ENCODE results near the gene RIBC2.
"Not testable (repeated sequence)": the region's sequence is repeated elsewhere in the genome, so short reads cannot be mapped to it uniquely, and the experiment has no call there.

Gene RIBC2

GRCh38 chr22:45424241-45424731 is 10.8 kb downstream of the RIBC2 start:
- DNase-seq (ENCODE audit: low read depth, low spot score) = no peak

GRCh38 chr22:45425101-45425500 is 11.6 kb downstream of the RIBC2 start:
- no peak for DNase-seq (ENCODE audit: low read depth, low spot score)

- DNase-seq (ENCODE audit: low read depth, low spot score) = no peak
These were observed 12.2 kb downstream of the RIBC2 start for GRCh38 chr22:45425531-45426265.

GRCh38 chr22:45426387-45426786 is 12.9 kb downstream of the RIBC2 start:
- DNase-seq (ENCODE audit: low read depth, low spot score) = no peak

- no peak for DNase-seq (ENCODE audit: low read depth, low spot score)
These were observed 13.6 kb downstream of the RIBC2 start for GRCh38 chr22:45427114-45427513.

- DNase-seq (ENCODE audit: low read depth, low spot score) = no peak
These were observed 15.2 kb downstream of the RIBC2 start for GRCh38 chr22:45428391-45429385.

- no peak for DNase-seq (ENCODE audit: low read depth, low spot score)
These were observed 15.9 kb downstream of the RIBC2 start for GRCh38 chr22:45429424-45429823.

GRCh38 chr22:45429981-45430775 is 16.7 kb downstream of the RIBC2 start:
- no peak for DNase-seq (ENCODE audit: low read depth, low spot score)

- DNase-seq (ENCODE audit: low read depth, low spot score) = no peak
These were observed 17.4 kb downstream of the RIBC2 start for GRCh38 chr22:45430871-45431270.

GRCh38 chr22:45434981-45435380 is 21.5 kb downstream of the RIBC2 start:
- no peak for DNase-seq (ENCODE audit: low read depth, low spot score)

GRCh38 chr22:45435544-45436139 is 22.1 kb downstream of the RIBC2 start:
- DNase-seq (ENCODE audit: low read depth, low spot score) = peak; percentile 61

- DNase-seq (ENCODE audit: low read depth, low spot score) = not testable (repeated sequence)
These were observed 23.5 kb downstream of the RIBC2 start for GRCh38 chr22:45436871-45437517.

GRCh38 chr22:45438336-45438735 is 24.8 kb downstream of the RIBC2 start:
- DNase-seq (ENCODE audit: low read depth, low spot score) = no peak

- DNase-seq (ENCODE audit: low read depth, low spot score) = not testable (repeated sequence)
These were observed 27.2 kb downstream of the RIBC2 start for GRCh38 chr22:45440688-45441087.

- DNase-seq (ENCODE audit: low read depth, low spot score) = peak; percentile 40
These were observed 27.6 kb downstream of the RIBC2 start for GRCh38 chr22:45441138-45441537.

GRCh38 chr22:45442116-45442515 is 28.6 kb downstream of the RIBC2 start:
- DNase-seq (ENCODE audit: low read depth, low spot score) = no peak

- no peak for DNase-seq (ENCODE audit: low read depth, low spot score)
These were observed 30.7 kb downstream of the RIBC2 start for GRCh38 chr22:45444168-45444567.

GRCh38 chr22:45445031-45445710 is 31.7 kb downstream of the RIBC2 start:
- no peak for DNase-seq (ENCODE audit: low read depth, low spot score)

GRCh38 chr22:45446216-45446615 is 32.7 kb downstream of the RIBC2 start:
- no peak for DNase-seq (ENCODE audit: low read depth, low spot score)

GRCh38 chr22:45447596-45447995 is 34.1 kb downstream of the RIBC2 start:
- DNase-seq (ENCODE audit: low read depth, low spot score) = not testable (repeated sequence)

All from iPS DF 19.7 (cell line).